HepG2 (cell line): Measurements from ENCODE around the gene PTH1R. TPM values are rescaled to one million over a fixed set of nuclear protein-coding genes. Genes with fewer than 3 reads are reported as not detected.

Source experiments
- ATAC-seq: fragments of 200-7000 bp; cut with Tn5 transposase; 3 replicates; pipeline ENCODE4 v1.9.1; 2020; ENCODE audit warnings: mild to moderate bottlenecking, moderate library complexity
- BruUV-seq: library from RNA; stranded (reverse); fragments of 400-500 nt; replicated peaks from 2 replicates; lab custom pipeline; 2021; lab: Mats Ljungman, UMichigan
- CTCF ChIA-PET: fragments of 300-600 bp; formaldehyde crosslinking; extraction: SDS; loops from one replicate; lab custom pipeline; 2021; ENCODE audit warnings: low total read pairs, inconsistent platforms, low intra/inter-chr PET ratio; lab: Yijun Ruan, JAX
- POLR2A ChIA-PET: fragments of 350-600 bp; sonication (Branson Sonifier 250); formaldehyde crosslinking; loops from one replicate; lab custom pipeline; 2020; ENCODE audit warnings: antibody characterized with exemption, inconsistent platforms; lab: Yijun Ruan, JAX
- DNase-seq: peaks from one replicate; pipeline ENCODE4 v3.0.0-alpha.2; 2015; ENCODE audit warnings: low spot score
- FAIRE-seq: peaks from 3 replicates; lab custom pipeline; 2011; peaks lifted over from hg19 to GRCh38; lab: Jason Lieb, UNC
- H2AFZ ChIP-seq: one replicate; pipeline ENCODE4 v1.6.1; 2011; ENCODE audit warnings: low read length, inconsistent platforms
- H3K27ac ChIP-seq: fragments of 300-600 bp; 3 replicates; pipeline ENCODE4 v1.8.0; 2011; ENCODE audit warnings: mixed run types, mild to moderate bottlenecking, mixed read lengths, low read length, inconsistent platforms; ENCODE audit not compliant: insufficient read depth; ENCODE audit errors: extremely low read length
- H3K27me3 ChIP-seq, 2 experiments: fragments of 200-600 bp in 1 of 2; 2 replicates in 1 of 2; 3 replicates in 1 of 2; pipeline versions ENCODE4 v1.6.0 to v1.8.0; 2011; ENCODE audit warnings: low read length in 2 of 2, mild to moderate bottlenecking in 2 of 2, moderate library complexity in 2 of 2, inconsistent platforms in 1 of 2; ENCODE audit not compliant: insufficient read depth in 2 of 2, control insufficient read depth in 1 of 2
- H3K36me3 ChIP-seq, 2 experiments: fragments of 200-600 bp in 1 of 2; replicated peaks in 1 of 2; 2 replicates in 1 of 2; 3 replicates in 1 of 2; pipeline versions ENCODE4 v1.5.1 to v1.8.0; 2011; ENCODE audit warnings: low read length in 2 of 2, inconsistent platforms in 1 of 2; ENCODE audit not compliant: insufficient read depth in 2 of 2, control insufficient read depth in 1 of 2
- H3K4me1 ChIP-seq: 2 replicates; pipeline ENCODE4 v1.5.1; 2012; ENCODE audit warnings: low read length, inconsistent platforms; ENCODE audit not compliant: insufficient read depth
- H3K4me2 ChIP-seq: 2 replicates; pipeline ENCODE4 v1.6.0; 2011; ENCODE audit warnings: low read depth, low read length, inconsistent platforms
- H3K4me3 ChIP-seq, 3 experiments: fragments of 200-600 bp in 1 of 3; sonication (generic), shearing (Covaris generic) in 1 of 3; replicated peaks in 1 of 3; 2 replicates each; pipeline ENCODE4 v1.5.1; 2011 to 2016; ENCODE audit warnings: low read length in 3 of 3, inconsistent platforms in 2 of 3, low read depth in 2 of 3, mild to moderate bottlenecking in 2 of 3, control low read depth in 1 of 3, mixed read lengths in 1 of 3; ENCODE audit not compliant: insufficient read depth in 1 of 3
- H3K79me2 ChIP-seq: one replicate; pipeline ENCODE4 v1.6.1; 2011; ENCODE audit warnings: low read length, inconsistent platforms; ENCODE audit not compliant: insufficient read depth
- H3K9ac ChIP-seq: 2 replicates; pipeline ENCODE4 v1.6.0; 2011; ENCODE audit warnings: mild to moderate bottlenecking, low read depth, low read length, inconsistent platforms; ENCODE audit not compliant: insufficient read depth
- H3K9me3 ChIP-seq: 2 replicates; pipeline ENCODE4 v1.5.1; 2012; ENCODE audit warnings: mild to moderate bottlenecking, low read length
- H4K20me1 ChIP-seq: 2 replicates; pipeline ENCODE4 v1.6.0; 2011; ENCODE audit warnings: inconsistent platforms, mild to moderate bottlenecking, low read length, moderate library complexity; ENCODE audit not compliant: insufficient read depth
- TEAD3 ChIP-seq: optimal IDR thresholded peaks from 2 replicates; pipeline ENCODE3; 2016; ENCODE audit warnings: borderline replicate concordance
- ZNF317 ChIP-seq: sonication (generic); formaldehyde crosslinking; IDR thresholded peaks from 2 replicates; pipeline ENCODE4 v1.5.0; 2020; ENCODE audit warnings: mild to moderate bottlenecking, missing genetic modification reagents
- ZNF563 ChIP-seq: sonication (generic); formaldehyde crosslinking; IDR thresholded peaks from 2 replicates; pipeline ENCODE4 v1.8.0; 2022; ENCODE audit warnings: mild to moderate bottlenecking, moderate library complexity, missing genetic modification reagents
- WGBS: methylation state at CpG from one replicate; pipeline ENCODE4 v1.1.6; 2017; ENCODE audit warnings: low lambda C conversion rate; 5-methylcytosine and 5-hydroxymethylcytosine counted together
- in situ Hi-C: cut with HindIII; loops from 2 replicates; pipeline ENCODE4 v1.10.0; 2017; ENCODE audit warnings: low pct_unique_long_range_greater_than_20kb; ENCODE audit not compliant: extremely low pct_ligation_motif_present
- intact Hi-C: fragments of 100-400 bp; cut with micrococcal nuclease; formaldehyde crosslinking; loops from one replicate; pipeline ENCODE4 v1.10.0; 2022; ENCODE audit not compliant: unreplicated experiment
- polyA plus RNA-seq, 8 experiments: library from polyadenylated mRNA; depleted of rRNA in 3 of 8; stranded (reverse) in 7 of 8; unstranded in 1 of 8; fragments of >200 nt; fragmentation: Illumina TruSeq in 4 of 8; extraction: Trizol in 4 of 8; gene quantifications; 2 replicates each; pipeline versions ENCODE4 v1.2.1 to v1.2.3, GENCODE V29; 2011 to 2016; ENCODE audit warnings: low read depth in 4 of 8, missing spikeins in 1 of 8, mixed read lengths in 1 of 8; ENCODE audit not compliant: insufficient read depth in 1 of 8
- total RNA-seq, 5 experiments: library from RNA; depleted of rRNA; stranded (reverse); fragments of >200 nt; fragmentation: Illumina TruSeq; extraction: Trizol; gene quantifications; 2 replicates each; pipeline ENCODE4 v1.2.3, GENCODE V29; 2016; ENCODE audit warnings: low read depth in 1 of 5
- TF ChIP-seq, protein P1 (sequence below): sonication (generic); formaldehyde crosslinking; IDR thresholded peaks from 2 replicates; pipeline ENCODE4 v1.4.0; 2020; ENCODE audit warnings: missing genetic modification reagents

The PTH1R gene
- total and polyA plus RNA-seq, 2 of the 13 experiments (the other 11 are each of a cell fraction or from before 2014, with no cell fraction given), result not detected

DNA sequence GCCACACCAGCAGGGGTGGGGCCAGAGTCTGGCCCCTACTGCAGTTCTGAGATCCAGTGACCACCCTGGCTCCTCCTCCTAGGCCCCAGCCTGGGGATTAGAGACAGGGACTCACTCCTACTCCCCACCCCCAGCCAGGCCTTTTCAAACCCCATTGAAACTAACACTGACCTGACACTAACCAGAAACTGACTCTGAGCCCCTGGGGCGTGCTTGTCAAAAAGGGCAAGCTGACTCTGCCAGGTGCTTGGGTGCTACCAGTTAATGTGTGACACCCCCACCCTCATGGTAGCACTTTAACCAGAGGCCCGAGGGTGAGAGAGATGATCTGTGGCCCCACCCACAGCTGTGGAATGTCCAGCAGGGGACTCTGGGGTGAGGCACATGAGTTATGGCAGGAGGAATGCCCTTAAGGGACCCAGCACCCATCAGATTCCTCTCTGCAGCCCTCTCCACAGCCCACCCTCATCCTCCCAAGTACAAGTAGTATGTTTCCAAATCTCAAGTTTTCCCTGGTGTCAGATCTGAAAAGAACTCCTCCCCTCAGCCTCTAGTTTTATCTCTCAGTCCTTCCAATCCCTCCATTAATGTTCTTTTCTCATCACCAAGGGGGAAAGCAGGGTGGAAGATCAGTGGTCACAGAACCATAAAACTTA is 1.4 kb downstream of the PTH1R start:
- intact Hi-C loops, result no loop called here
- H3K27me3 ChIP-seq, result peaks cover 21 to 81% of the 10 kb centered on the region in 2 experiments
- 0% methylated on average over 1 of the region's 2 CpGs for WGBS

More for the DNA sequence above, 1.4 kb downstream of the PTH1R start:
- Histone ChIP-seq H3K9ac (no peak overlapping the region), H3K4me1 (peaks cover 31% of the 10 kb centered on the region), H3K9me3 (no peaks in the 10 kb centered on the region), H3K27ac (no peak overlapping the region), H3K4me2 (no peak overlapping the region), H3K36me3 (no peaks in the 10 kb centered on the region), H3K4me3 (0 out of 6 replicates have a peak overlapping the region, but pooled peaks of 1 of the 3 experiments have one; percentile 1), H4K20me1 (peaks cover 5% of the 10 kb centered on the region; the same call in 1 of the 2 replicates), H2AFZ (no peak overlapping the region), H3K79me2 (no peaks in the 10 kb centered on the region)
- in situ Hi-C loops, result no loop called here
- BruUV-seq, result no TSS peak
- ATAC-seq, result peak; percentile 36; the same call in 2 of the 3 replicates
- peak; percentile 20 for DNase-seq
- TF ChIP-seq ZNF563 (CRISPR knock-in tag) (no peak), TEAD3 (CRISPR knock-in tag) (peak; percentile 11), ZNF317 (CRISPR knock-in tag) (no peak)
- TF ChIP-seq, protein P1, sequence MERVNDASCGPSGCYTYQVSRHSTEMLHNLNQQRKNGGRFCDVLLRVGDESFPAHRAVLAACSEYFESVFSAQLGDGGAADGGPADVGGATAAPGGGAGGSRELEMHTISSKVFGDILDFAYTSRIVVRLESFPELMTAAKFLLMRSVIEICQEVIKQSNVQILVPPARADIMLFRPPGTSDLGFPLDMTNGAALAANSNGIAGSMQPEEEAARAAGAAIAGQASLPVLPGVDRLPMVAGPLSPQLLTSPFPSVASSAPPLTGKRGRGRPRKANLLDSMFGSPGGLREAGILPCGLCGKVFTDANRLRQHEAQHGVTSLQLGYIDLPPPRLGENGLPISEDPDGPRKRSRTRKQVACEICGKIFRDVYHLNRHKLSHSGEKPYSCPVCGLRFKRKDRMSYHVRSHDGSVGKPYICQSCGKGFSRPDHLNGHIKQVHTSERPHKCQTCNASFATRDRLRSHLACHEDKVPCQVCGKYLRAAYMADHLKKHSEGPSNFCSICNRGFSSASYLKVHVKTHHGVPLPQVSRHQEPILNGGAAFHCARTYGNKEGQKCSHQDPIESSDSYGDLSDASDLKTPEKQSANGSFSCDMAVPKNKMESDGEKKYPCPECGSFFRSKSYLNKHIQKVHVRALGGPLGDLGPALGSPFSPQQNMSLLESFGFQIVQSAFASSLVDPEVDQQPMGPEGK (CRISPR knock-in tag), result peak; percentile 23; the same call in 1 of the 2 replicates
- ChIA-PET POLR2A (interaction anchor here (1.5 kb wide), 1 partner anchor 98 kb away, joined by 7 read pairs; the partner anchor contains the start of gene CCDC12), CTCF (no interaction called here)
- FAIRE-seq, result no peak
